B cell (primary cell): ENCODE results near the gene UBR7. TPM values are rescaled to one million over a fixed set of nuclear protein-coding genes. Genes with fewer than 3 reads are reported as not detected.

Source experiments
- ATAC-seq: fragments of 200-7000 bp; cut with Tn5 transposase; one replicate; pipeline ENCODE4 v1.10.0; 2021; ENCODE audit warnings: low read depth, mild to moderate bottlenecking, moderate number of reproducible peaks, moderate library complexity
- CTCF ChIA-PET: fragments of 350-600 bp; sonication (Branson Sonifier 250); formaldehyde crosslinking; loops from one replicate; lab custom pipeline; 2021; ENCODE audit warnings: antibody characterized with exemption, inconsistent platforms; lab: Charles Lee
- POLR2A ChIA-PET: fragments of 350-600 bp; sonication (Branson Sonifier 250); formaldehyde crosslinking; loops from one replicate; lab custom pipeline; 2021; ENCODE audit warnings: antibody characterized with exemption; lab: Charles Lee
- DNase-seq: peaks from one replicate; pipeline ENCODE4 v3.0.0; 2013
- H2AFZ ChIP-seq: 2 replicates; pipeline ENCODE4 v1.6.1; 2012; ENCODE audit warnings: mild to moderate bottlenecking, low read depth, low read length; ENCODE audit not compliant: insufficient read depth, poor library complexity, severe bottlenecking
- H3K27ac ChIP-seq, 2 donors: 1 replicate in 1 of 2; 2 replicates in 1 of 2; pipeline ENCODE4 v1.5.1; 2012 to 2013; ENCODE audit warnings: low read length in 2 of 2, mild to moderate bottlenecking in 2 of 2, moderate library complexity in 1 of 2
- H3K27me3 ChIP-seq, 4 experiments: fragments of 200-600 bp in 1 of 4; sonication (generic) in 1 of 4; replicated peaks in 1 of 4; 1 replicate in 2 of 4; 2 replicates in 2 of 4; pipeline versions ENCODE4 v1.6.1 to v1.7.0; 2013 to 2016; ENCODE audit warnings: low read length in 3 of 4, mild to moderate bottlenecking in 2 of 4, mixed read lengths in 1 of 4, moderate library complexity in 1 of 4; ENCODE audit not compliant: insufficient read depth in 4 of 4, control insufficient read depth in 3 of 4; ENCODE audit errors: control extremely low read depth in 1 of 4
- H3K36me3 ChIP-seq, 2 experiments: replicated peaks in 1 of 2; 1 replicate in 1 of 2; 2 replicates in 1 of 2; pipeline versions ENCODE4 v1.6.1 to v1.7.1; 2013; ENCODE audit warnings: low read length in 1 of 2; ENCODE audit not compliant: insufficient read depth in 2 of 2, control insufficient read depth in 1 of 2; ENCODE audit errors: control extremely low read depth in 1 of 2, extremely low read depth in 1 of 2
- H3K4me1 ChIP-seq, 2 donors: fragments of 200-600 bp in 1 of 2; sonication (generic) in 1 of 2; 1 replicate in 1 of 2; 2 replicates in 1 of 2; pipeline versions ENCODE4 v1.5.1 to v1.6.1; 2013 to 2017; ENCODE audit warnings: low read length in 2 of 2; ENCODE audit not compliant: control insufficient read depth in 2 of 2, insufficient read depth in 2 of 2
- H3K4me2 ChIP-seq: replicated peaks from 2 replicates; pipeline ENCODE3; 2012; ENCODE audit warnings: mild to moderate bottlenecking, low read depth, low read length; ENCODE audit not compliant: poor library complexity, severe bottlenecking
- H3K4me3 ChIP-seq, 5 experiments: fragments of 200-600 bp in 1 of 5; sonication (generic) in 1 of 5; 1 replicate in 3 of 5; 2 replicates in 2 of 5; pipeline versions ENCODE4 v1.5.1 to v1.7.0; 2011 to 2016; ENCODE audit warnings: low read length in 4 of 5, mild to moderate bottlenecking in 4 of 5, low read depth in 2 of 5, control low read depth in 1 of 5, moderate library complexity in 1 of 5; ENCODE audit not compliant: insufficient read depth in 1 of 5; ENCODE audit errors: control extremely low read depth in 1 of 5, extremely low read depth in 1 of 5
- H3K79me2 ChIP-seq: fragments of 200-600 bp; sonication (generic); one replicate; pipeline ENCODE4 v1.6.0; 2016; ENCODE audit warnings: low read length; ENCODE audit not compliant: control insufficient read depth, insufficient read depth
- H3K9ac ChIP-seq: fragments of 200-600 bp; sonication (generic); 2 replicates; pipeline ENCODE4 v1.6.1; 2017; ENCODE audit warnings: mild to moderate bottlenecking, low read length, moderate library complexity
- H3K9me3 ChIP-seq, 3 donors: one replicate each; pipeline versions ENCODE4 v1.6.1 to v1.7.1; 2013; ENCODE audit warnings: low read length in 2 of 3; ENCODE audit not compliant: control insufficient read depth in 2 of 3, insufficient read depth in 1 of 3; ENCODE audit errors: control extremely low read depth in 1 of 3
- H4K20me1 ChIP-seq: 2 replicates; pipeline ENCODE4 v1.6.0; 2012; ENCODE audit warnings: mild to moderate bottlenecking, low read length; ENCODE audit not compliant: insufficient read depth, control insufficient read depth, poor library complexity, severe bottlenecking
- H3K27ac Mint-ChIP-seq: one replicate; pipeline ENCODE4 v1.8.0; 2021; ENCODE audit warnings: mixed read lengths
- H3K27me3 Mint-ChIP-seq: one replicate; pipeline ENCODE4 v1.8.0; 2021; ENCODE audit warnings: mixed read lengths
- H3K4me1 Mint-ChIP-seq: one replicate; pipeline ENCODE4 v1.8.0; 2021; ENCODE audit warnings: mixed read lengths
- H3K4me3 Mint-ChIP-seq: one replicate; pipeline ENCODE4 v1.8.0; 2021; ENCODE audit warnings: mixed read lengths
- H3K9me3 Mint-ChIP-seq: one replicate; pipeline ENCODE4 v1.8.0; 2022; ENCODE audit warnings: mixed read lengths; ENCODE audit not compliant: insufficient read depth
- CTCF ChIP-seq: fragments of 200-600 bp; IDR thresholded peaks from one replicate; pipeline ENCODE4 v1.8.0; 2022; ENCODE audit warnings: antibody characterized with exemption, mild to moderate bottlenecking
- EZH2 ChIP-seq: IDR thresholded peaks from 2 replicates; pipeline ENCODE4 v1.6.1; 2012; ENCODE audit warnings: borderline replicate concordance, low read depth, mild to moderate bottlenecking, moderate library complexity, low read length; ENCODE audit not compliant: insufficient read depth, poor library complexity, severe bottlenecking
- WGBS: methylation state at CpG from one replicate; pipeline ENCODE4 v1.1.5; 2013; ENCODE audit warnings: missing lambda C conversion rate; ENCODE audit not compliant: insufficient coverage; 5-methylcytosine and 5-hydroxymethylcytosine counted together
- intact Hi-C: fragments of 100-400 bp; cut with micrococcal nuclease; formaldehyde crosslinking; loops from one replicate; pipeline ENCODE4 v1.10.0; 2022
- polyA plus RNA-seq: library from polyadenylated mRNA; depleted of rRNA; stranded (reverse); fragments of >200 nt; gene quantifications from 2 replicates; pipeline ENCODE4 v1.2.3, GENCODE V29; 2012
- total RNA-seq, 2 donors: library from RNA; stranded (reverse); fragments of 120-200 nt in 1 of 2; gene quantifications; 1 replicate in 1 of 2; 2 replicates in 1 of 2; pipeline versions ENCODE4 v1.2.3 to v1.2.4, GENCODE V29; 2013 to 2022

Gene UBR7
- total and polyA plus RNA-seq, 2 donors (not counting 1 experiment from before 2014, with no cell fraction given) = 11.3 to 17.3 TPM

- intact Hi-C loops = no loop called here
- ChIA-PET POLR2A (no interaction called here), CTCF (interaction anchor here (1.0 to 1.1 kb wide), 2 partner anchors 306 to 309 kb away, joined by 3 to 4 read pairs; no protein-coding TSS in a partner anchor)
- H3K4me3 ChIP-seq = no peak overlapping the region
- Mint-ChIP-seq H3K27me3 (peaks cover 8% of the 10 kb centered on the region), H3K27ac (no peak overlapping the region), H3K4me1 (peaks cover 12% of the 10 kb centered on the region), H3K4me3 (peak overlapping the region; percentile 57), H3K9me3 (no peaks in the 10 kb centered on the region)
- peaks cover 4% of the 10 kb centered on the region in 2 donors for H3K4me1 ChIP-seq
- ATAC-seq = no peak
- peaks cover 0 to 11% (median 0%) of the 10 kb centered on the region in 4 experiments for H3K27me3 ChIP-seq
- TF ChIP-seq CTCF = no peak
- no peak for TF ChIP-seq EZH2
- no peak for DNase-seq
- H4K20me1 ChIP-seq = no peaks in the 10 kb centered on the region
- peaks cover 15 to 33% of the 10 kb centered on the region in 2 experiments for H3K36me3 ChIP-seq
- over 99% methylated on average over 16 of the region's 16 CpGs for WGBS
- no peaks in the 10 kb centered on the region for H3K79me2 ChIP-seq
- no peak overlapping the region for H3K9ac ChIP-seq
- no peak overlapping the region for H2AFZ ChIP-seq
- peaks cover 0 to 4% (median 0%) of the 10 kb centered on the region in 3 donors for H3K9me3 ChIP-seq
- no peak overlapping the region for H3K27ac ChIP-seq
- H3K4me2 ChIP-seq = no peak overlapping the region
Measured at GRCh38 chr14:93230539-93230938, 23.5 kb downstream of the UBR7 start.

GRCh38 chr14:93231129-93231979 lies 24.3 kb downstream of the UBR7 start:
- Mint-ChIP-seq H3K4me1 (peaks cover 12% of the 10 kb centered on the region), H3K27ac (no peak overlapping the region), H3K27me3 (peaks cover 8% of the 10 kb centered on the region), H3K4me3 (peak overlapping the region; percentile 57), H3K9me3 (no peaks in the 10 kb centered on the region)
- Histone ChIP-seq H3K79me2 (no peaks in the 10 kb centered on the region), H3K27ac (no peak overlapping the region), H4K20me1 (no peaks in the 10 kb centered on the region), H3K27me3 (peaks cover 0 to 11% (median 0%) of the 10 kb centered on the region in 4 experiments), H3K4me2 (peak overlapping the region; percentile 50), H3K4me1 (peaks cover 4% of the 10 kb centered on the region in 2 donors), H3K9ac (peak overlapping the region; percentile 25), H2AFZ (peak overlapping the region; percentile 32), H3K4me3 (peak overlapping the region in 2 of 5 experiments; percentile 11 to 14), H3K36me3 (peaks cover 15 to 26% of the 10 kb centered on the region in 2 experiments), H3K9me3 (peaks cover 0 to 4% (median 0%) of the 10 kb centered on the region in 3 donors)
- ChIA-PET POLR2A (no interaction called here), CTCF (interaction anchor here (1.0 to 1.1 kb wide), 2 partner anchors 305 to 308 kb away, joined by 3 to 4 read pairs; no protein-coding TSS in a partner anchor)
- intact Hi-C loops = no loop called here
- TF ChIP-seq EZH2 (no peak), CTCF (no peak)
- 29% methylated on average over 32 of the region's 39 CpGs for WGBS
- DNase-seq = no peak
- no peak for ATAC-seq
